Chondrocyte (in vitro differentiated cells): ENCODE measurements around the gene NOTCH2. TPM values are rescaled to one million over a fixed set of nuclear protein-coding genes. Genes with fewer than 3 reads are reported as not detected.

Experiments
- DNase-seq: peaks from one replicate; pipeline ENCODE4 v3.0.0; 2021; ENCODE audit warnings: mixed read lengths, low spot score
- H3K27ac Mint-ChIP-seq: one replicate; pipeline ENCODE4 v1.8.0; 2021; ENCODE audit warnings: mild to moderate bottlenecking, moderate library complexity, mixed read lengths; ENCODE audit not compliant: unreplicated experiment
- H3K27me3 Mint-ChIP-seq: 2 replicates; pipeline ENCODE4 v1.8.0; 2021; ENCODE audit warnings: low read depth, mixed read lengths
- H3K36me3 Mint-ChIP-seq: 2 replicates; pipeline ENCODE4 v1.8.0; 2021; ENCODE audit warnings: low read depth, mixed read lengths
- H3K4me1 Mint-ChIP-seq: 2 replicates; pipeline ENCODE4 v1.8.0; 2021; ENCODE audit warnings: low read depth, mild to moderate bottlenecking, mixed read lengths
- H3K4me3 Mint-ChIP-seq: one replicate; pipeline ENCODE4 v1.8.0; 2021; ENCODE audit warnings: mild to moderate bottlenecking, moderate library complexity, mixed read lengths; ENCODE audit not compliant: unreplicated experiment
- H3K9me3 Mint-ChIP-seq: 2 replicates; pipeline ENCODE4 v1.8.0; 2021; ENCODE audit warnings: low read depth, mixed read lengths
- total RNA-seq: library from RNA; stranded (reverse); gene quantifications from 3 replicates; pipeline ENCODE4 v1.2.1, GENCODE V29; 2021
- TF ChIP-seq, protein P1 (sequence below): fragments of 200-600 bp; sonication (generic); IDR thresholded peaks from 2 replicates; pipeline ENCODE4 v1.5.0; 2021; ENCODE audit warnings: antibody characterized with exemption, mild to moderate bottlenecking, moderate library complexity

Gene NOTCH2
- total RNA-seq, 1 donor from 2014 or later: 195 TPM

DNA sequence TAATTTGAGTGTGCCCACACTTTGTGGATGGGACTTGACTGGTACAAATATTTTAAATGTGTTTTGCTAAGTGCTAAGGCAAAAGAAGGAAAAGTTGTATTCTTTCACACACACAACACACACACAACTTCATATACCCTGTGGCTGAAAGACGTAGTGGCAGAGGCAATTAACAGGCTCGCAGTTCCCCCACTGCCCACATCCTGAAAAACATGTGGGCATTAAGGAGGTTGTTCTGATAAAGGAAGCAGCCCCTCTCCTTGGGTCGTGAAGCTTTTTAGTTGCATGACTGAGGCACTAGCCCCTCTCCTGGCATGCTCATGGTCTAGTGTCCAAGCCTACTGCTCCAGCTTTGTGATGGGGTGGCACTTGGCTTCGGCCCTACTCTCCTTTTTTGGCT is 158.8 kb downstream of the NOTCH2 start:
- Mint-ChIP-seq H3K27ac (no peak overlapping the region), H3K36me3 (peaks cover 38% of the 10 kb centered on the region), H3K4me1 (peaks cover 9% of the 10 kb centered on the region), H3K9me3 (peaks cover 5% of the 10 kb centered on the region), H3K27me3 (no peaks in the 10 kb centered on the region), H3K4me3 (no peak overlapping the region)
- TF ChIP-seq, protein P1, sequence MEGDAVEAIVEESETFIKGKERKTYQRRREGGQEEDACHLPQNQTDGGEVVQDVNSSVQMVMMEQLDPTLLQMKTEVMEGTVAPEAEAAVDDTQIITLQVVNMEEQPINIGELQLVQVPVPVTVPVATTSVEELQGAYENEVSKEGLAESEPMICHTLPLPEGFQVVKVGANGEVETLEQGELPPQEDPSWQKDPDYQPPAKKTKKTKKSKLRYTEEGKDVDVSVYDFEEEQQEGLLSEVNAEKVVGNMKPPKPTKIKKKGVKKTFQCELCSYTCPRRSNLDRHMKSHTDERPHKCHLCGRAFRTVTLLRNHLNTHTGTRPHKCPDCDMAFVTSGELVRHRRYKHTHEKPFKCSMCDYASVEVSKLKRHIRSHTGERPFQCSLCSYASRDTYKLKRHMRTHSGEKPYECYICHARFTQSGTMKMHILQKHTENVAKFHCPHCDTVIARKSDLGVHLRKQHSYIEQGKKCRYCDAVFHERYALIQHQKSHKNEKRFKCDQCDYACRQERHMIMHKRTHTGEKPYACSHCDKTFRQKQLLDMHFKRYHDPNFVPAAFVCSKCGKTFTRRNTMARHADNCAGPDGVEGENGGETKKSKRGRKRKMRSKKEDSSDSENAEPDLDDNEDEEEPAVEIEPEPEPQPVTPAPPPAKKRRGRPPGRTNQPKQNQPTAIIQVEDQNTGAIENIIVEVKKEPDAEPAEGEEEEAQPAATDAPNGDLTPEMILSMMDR: no peak
- DNase-seq: no peak

DNA sequence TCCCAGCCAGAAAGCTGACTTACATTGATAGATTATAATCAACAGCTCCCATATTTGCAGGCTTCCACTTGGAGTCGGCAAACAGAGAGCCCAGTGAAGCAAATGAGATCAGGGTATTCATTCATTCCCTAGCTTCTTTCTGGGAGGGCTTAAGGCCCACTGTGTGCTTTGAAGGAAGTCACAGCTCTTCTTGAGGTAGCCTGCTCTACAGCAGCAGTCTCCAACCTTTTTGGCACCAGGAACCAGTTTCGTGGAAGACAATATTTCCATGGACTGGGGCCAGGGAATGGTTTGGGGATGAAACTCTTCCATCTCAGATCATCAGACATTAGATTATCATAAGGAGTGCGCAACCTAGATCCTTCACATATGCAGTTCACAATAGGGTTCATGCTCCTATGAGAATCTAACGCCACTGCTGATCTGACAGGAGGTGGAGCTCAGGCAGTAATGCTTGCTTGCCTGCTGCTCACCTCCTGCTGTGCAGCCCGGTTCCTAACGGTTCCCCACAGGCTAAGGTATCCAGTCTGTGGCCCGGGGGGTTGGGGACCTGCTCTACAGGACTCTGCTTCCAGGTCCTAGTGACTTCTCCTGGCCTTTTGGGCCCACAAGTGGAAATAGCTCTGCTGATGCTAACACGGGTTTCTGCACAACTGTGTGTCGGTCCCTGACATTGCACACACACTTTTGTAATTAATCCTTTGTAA is 159.4 kb downstream of the NOTCH2 start:
- Mint-ChIP-seq H3K9me3 (peaks cover 11% of the 10 kb centered on the region), H3K4me3 (no peak overlapping the region), H3K27me3 (no peaks in the 10 kb centered on the region), H3K36me3 (peaks cover 32% of the 10 kb centered on the region), H3K4me1 (peaks cover 9% of the 10 kb centered on the region), H3K27ac (no peak overlapping the region)
- no peak for DNase-seq
- TF ChIP-seq, protein P1: no peak

DNA sequence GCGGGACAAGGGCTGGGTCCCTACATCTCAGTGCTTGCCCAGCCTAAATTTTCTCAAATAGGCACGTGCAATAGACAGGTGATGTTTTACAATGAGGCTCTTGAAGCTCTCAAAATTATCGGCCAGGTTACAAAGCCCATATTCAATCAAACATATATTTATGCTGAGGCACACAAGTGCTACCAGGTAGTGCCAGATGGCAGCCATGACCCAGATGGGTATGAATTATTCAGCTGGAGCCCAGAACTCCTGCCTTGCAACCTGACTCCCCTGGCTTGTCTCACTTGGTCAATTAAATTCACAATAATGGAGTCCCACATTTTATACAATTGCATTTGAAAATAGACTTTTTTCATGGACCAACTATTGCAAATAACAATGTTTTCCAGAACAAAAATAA is 160.8 kb downstream of the NOTCH2 start:
- H3K27me3 Mint-ChIP-seq: no peaks in the 10 kb centered on the region
- peaks cover 23% of the 10 kb centered on the region for H3K36me3 Mint-ChIP-seq
- H3K9me3 Mint-ChIP-seq: peaks cover 15% of the 10 kb centered on the region
- TF ChIP-seq, protein P1: no peak
- no peak overlapping the region for H3K27ac Mint-ChIP-seq
- H3K4me3 Mint-ChIP-seq: no peak overlapping the region
- peaks cover 1% of the 10 kb centered on the region for H3K4me1 Mint-ChIP-seq
- no peak for DNase-seq

DNA sequence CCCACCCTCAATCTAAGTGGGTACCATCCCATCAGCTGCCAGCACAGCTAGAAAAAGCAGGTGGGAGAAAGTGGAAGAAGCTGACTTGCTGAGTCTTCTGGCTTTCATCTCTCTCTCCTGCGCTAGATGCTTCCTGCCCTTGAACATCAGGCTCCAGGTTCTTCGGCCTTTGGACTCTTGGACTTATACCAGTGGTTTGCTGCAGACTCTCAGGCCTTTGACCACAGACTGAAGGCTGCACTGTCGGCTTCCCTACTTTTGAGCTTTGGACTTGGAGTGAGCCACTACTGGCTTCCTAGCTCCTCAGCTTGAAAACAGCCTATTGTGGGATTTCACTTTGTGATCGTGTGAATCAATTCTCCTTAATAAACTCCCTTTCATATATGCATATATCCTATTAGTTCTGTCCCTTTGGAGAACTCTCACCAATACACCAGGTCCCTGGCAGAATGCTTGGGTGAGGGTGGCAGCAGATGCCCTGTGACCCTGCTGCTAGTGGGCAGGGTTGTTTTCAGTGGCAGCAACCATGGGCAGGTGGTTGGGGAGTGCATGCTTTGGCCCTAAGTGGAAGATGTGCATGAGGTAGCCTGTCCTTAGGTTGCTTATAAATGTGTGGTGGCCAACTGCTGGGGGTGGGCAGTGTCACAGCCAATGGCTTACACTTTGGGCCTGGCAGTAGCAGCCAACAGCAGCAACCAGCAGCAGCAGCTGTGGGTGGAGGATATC is 162.4 kb downstream of the NOTCH2 start:
- peaks cover 5% of the 10 kb centered on the region for H3K4me1 Mint-ChIP-seq
- no peak for DNase-seq
- H3K36me3 Mint-ChIP-seq: peaks cover 17% of the 10 kb centered on the region
- no peak overlapping the region for H3K4me3 Mint-ChIP-seq
- no peaks in the 10 kb centered on the region for H3K27me3 Mint-ChIP-seq
- TF ChIP-seq, protein P1: no peak
- peaks cover 15% of the 10 kb centered on the region for H3K9me3 Mint-ChIP-seq
- peak overlapping the region; percentile 18 for H3K27ac Mint-ChIP-seq

DNA sequence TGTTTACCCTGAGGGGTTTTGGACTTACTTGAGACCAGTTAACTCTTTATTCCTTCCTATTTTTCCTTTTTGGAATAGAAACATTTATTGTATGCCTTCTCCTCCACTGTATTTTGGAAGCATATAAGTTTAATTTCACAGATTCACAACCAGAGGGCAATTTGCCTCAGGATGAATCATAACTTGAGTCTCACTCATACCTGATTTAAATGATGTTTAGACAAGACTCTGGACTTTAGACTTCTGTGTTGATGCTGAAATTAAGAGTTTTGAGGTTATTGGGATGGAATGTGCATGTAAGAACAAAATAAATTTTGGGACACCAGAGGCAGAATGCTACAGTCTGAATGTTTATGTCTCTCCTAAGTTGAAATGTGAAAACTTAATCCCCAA is 166.0 kb downstream of the NOTCH2 start:
- no peak overlapping the region for H3K27ac Mint-ChIP-seq
- H3K27me3 Mint-ChIP-seq: no peaks in the 10 kb centered on the region
- TF ChIP-seq, protein P1: no peak

More for the DNA sequence above, 166.0 kb downstream of the NOTCH2 start:
- peaks cover 5% of the 10 kb centered on the region for H3K4me1 Mint-ChIP-seq
- no peak overlapping the region for H3K4me3 Mint-ChIP-seq
- H3K9me3 Mint-ChIP-seq: peaks cover 15% of the 10 kb centered on the region
- DNase-seq: no peak
- peaks cover 11% of the 10 kb centered on the region for H3K36me3 Mint-ChIP-seq
